Osteoblast (primary cell): Measurements from ENCODE around the gene ADCY7. TPM values are rescaled to one million over a fixed set of nuclear protein-coding genes. Genes with fewer than 3 reads are reported as not detected.

ENCODE experiments used
- DNase-seq: peaks from one replicate; pipeline ENCODE4 v3.0.0; 2011; ENCODE audit warnings: low spot score, mixed read lengths; ENCODE audit not compliant: insufficient read length; ENCODE audit errors: missing footprints
- H2AFZ ChIP-seq: 2 replicates; pipeline ENCODE4 v1.6.0; 2011; ENCODE audit warnings: mild to moderate bottlenecking, low read length
- H3K27ac ChIP-seq: 2 replicates; pipeline ENCODE4 v1.5.1; 2011; ENCODE audit warnings: mild to moderate bottlenecking, low read depth, low read length, moderate library complexity
- H3K27me3 ChIP-seq: 2 replicates; pipeline ENCODE4 v1.6.0; 2012; ENCODE audit warnings: mild to moderate bottlenecking, control low read depth, inconsistent platforms, low read length, moderate library complexity; ENCODE audit not compliant: insufficient read depth
- H3K36me3 ChIP-seq: 2 replicates; pipeline ENCODE4 v1.5.1; 2011; ENCODE audit warnings: mild to moderate bottlenecking, low read length, control low read depth, moderate library complexity; ENCODE audit not compliant: insufficient read depth
- H3K4me1 ChIP-seq: 2 replicates; pipeline ENCODE4 v1.5.1; 2011; ENCODE audit warnings: mild to moderate bottlenecking, low read length, control low read depth, moderate library complexity; ENCODE audit not compliant: insufficient read depth
- H3K4me2 ChIP-seq: 2 replicates; pipeline ENCODE4 v1.6.0; 2011; ENCODE audit warnings: mild to moderate bottlenecking, low read length; ENCODE audit not compliant: insufficient read depth
- H3K4me3 ChIP-seq: fragments of 200-600 bp; sonication (generic); 3 replicates; pipeline ENCODE4 v1.5.1; 2012; ENCODE audit warnings: mild to moderate bottlenecking, low read length, inconsistent platforms; ENCODE audit not compliant: insufficient read depth
- H3K79me2 ChIP-seq: 2 replicates; pipeline ENCODE4 v1.6.0; 2012; ENCODE audit warnings: mild to moderate bottlenecking, low read length, control low read depth, inconsistent platforms; ENCODE audit not compliant: insufficient read depth
- H3K9me3 ChIP-seq: 2 replicates; pipeline ENCODE4 v1.5.1; 2011; ENCODE audit warnings: low read depth, low read length, control low read depth
- H4K20me1 ChIP-seq: 2 replicates; pipeline ENCODE4 v1.6.0; 2012; ENCODE audit warnings: mild to moderate bottlenecking, low read length, control low read depth; ENCODE audit not compliant: insufficient read depth
- total RNA-seq: library from RNA; depleted of rRNA; stranded (reverse); fragments of >200 nt; gene quantifications from 2 replicates; pipeline ENCODE4 v1.2.3, GENCODE V29; 2012
- TF ChIP-seq, protein P1 (sequence below): IDR thresholded peaks from 2 replicates; pipeline ENCODE4 v1.5.1; 2011; ENCODE audit warnings: mild to moderate bottlenecking, low read depth, low read length, moderate library complexity; ENCODE audit errors: extremely low read depth

ADCY7 gene
- total RNA-seq, 1 donor = 51.0 TPM

DNA sequence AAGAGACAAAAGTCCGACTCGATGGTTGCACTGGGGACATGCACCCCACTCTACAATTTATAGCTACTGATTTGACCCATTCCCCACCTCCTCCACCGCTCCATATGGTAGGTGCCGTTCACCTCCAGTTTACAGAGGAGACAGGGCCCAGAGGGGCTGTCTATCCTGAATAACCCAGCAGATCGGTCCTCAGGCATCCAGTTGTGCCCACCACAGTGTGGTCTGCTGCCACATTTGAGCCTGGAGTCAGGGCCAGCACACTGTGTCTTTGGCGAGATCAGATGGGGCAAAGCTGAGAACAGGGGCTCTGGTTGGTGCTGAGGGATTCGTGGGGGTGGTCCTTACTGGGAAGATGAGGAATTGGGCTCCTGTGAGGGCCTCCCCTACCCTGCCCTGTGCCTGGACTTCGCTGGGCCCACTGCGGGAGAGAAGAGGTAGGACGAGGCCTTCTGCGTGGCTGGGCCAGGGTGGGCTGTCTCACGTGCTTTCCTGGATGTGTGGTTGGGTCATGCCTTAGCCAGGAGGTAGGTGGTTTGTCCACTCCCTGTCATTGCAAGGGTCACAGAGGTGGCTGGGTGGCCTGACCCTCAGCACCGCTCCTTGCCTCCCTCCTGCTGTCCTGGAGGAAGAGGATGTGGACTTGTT, 2.8 kb downstream of the ADCY7 start:
- TF ChIP-seq, protein P1, sequence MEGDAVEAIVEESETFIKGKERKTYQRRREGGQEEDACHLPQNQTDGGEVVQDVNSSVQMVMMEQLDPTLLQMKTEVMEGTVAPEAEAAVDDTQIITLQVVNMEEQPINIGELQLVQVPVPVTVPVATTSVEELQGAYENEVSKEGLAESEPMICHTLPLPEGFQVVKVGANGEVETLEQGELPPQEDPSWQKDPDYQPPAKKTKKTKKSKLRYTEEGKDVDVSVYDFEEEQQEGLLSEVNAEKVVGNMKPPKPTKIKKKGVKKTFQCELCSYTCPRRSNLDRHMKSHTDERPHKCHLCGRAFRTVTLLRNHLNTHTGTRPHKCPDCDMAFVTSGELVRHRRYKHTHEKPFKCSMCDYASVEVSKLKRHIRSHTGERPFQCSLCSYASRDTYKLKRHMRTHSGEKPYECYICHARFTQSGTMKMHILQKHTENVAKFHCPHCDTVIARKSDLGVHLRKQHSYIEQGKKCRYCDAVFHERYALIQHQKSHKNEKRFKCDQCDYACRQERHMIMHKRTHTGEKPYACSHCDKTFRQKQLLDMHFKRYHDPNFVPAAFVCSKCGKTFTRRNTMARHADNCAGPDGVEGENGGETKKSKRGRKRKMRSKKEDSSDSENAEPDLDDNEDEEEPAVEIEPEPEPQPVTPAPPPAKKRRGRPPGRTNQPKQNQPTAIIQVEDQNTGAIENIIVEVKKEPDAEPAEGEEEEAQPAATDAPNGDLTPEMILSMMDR = no peak
- Histone ChIP-seq H3K4me1 (peaks cover 21% of the 10 kb centered on the region), H3K4me2 (no peak overlapping the region), H3K27me3 (no peaks in the 10 kb centered on the region), H3K27ac (no peak overlapping the region), H3K9me3 (no peaks in the 10 kb centered on the region), H3K4me3 (no peak overlapping the region), H3K79me2 (peaks cover 71% of the 10 kb centered on the region), H3K36me3 (no peaks in the 10 kb centered on the region), H2AFZ (no peak overlapping the region), H4K20me1 (peaks cover 33% of the 10 kb centered on the region)
- DNase-seq = peak; percentile 26

DNA sequence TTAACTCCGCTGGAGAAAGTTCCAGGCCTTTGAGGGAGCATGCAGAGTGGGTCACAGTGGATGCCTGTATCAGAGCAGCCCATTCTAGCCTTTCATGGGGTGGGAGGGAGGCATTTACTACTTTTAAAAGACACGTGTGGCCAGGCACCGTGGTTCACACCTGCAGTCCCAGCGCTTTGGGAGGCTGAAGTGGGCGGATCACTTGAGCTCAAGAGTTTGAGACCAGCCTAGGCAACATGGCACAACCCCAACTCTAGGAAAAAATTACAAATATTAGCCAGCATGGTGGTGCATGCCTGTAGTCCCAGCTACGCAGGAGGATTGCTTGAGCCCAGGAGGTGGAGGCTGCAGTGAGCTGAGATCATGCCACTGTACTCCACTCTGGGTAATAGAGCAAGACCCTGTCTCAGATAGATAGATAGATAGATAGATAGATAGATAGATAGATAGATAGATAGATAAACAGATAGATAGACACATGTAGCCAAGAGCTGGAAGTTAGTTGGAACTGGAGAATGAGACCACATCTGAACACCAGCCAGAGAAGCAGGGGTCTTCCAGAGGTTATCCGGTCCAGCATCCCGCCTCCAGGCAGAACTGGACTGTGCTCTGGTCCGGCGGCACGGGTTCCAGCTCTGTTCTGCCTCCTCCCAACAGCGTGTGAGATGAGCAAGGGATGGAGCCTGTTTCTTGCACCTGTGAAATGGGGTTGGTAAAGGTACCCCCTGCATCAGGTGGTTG, 3.6 kb downstream of the ADCY7 start:
- H3K4me1 ChIP-seq = peaks cover 19% of the 10 kb centered on the region
- no peak overlapping the region for H3K4me3 ChIP-seq
- TF ChIP-seq, protein P1 = no peak
- no peak overlapping the region for H3K27ac ChIP-seq
- H3K4me2 ChIP-seq = no peak overlapping the region
- no peaks in the 10 kb centered on the region for H3K27me3 ChIP-seq
- peaks cover 37% of the 10 kb centered on the region for H4K20me1 ChIP-seq
- no peak overlapping the region for H2AFZ ChIP-seq
- no peaks in the 10 kb centered on the region for H3K36me3 ChIP-seq
- H3K79me2 ChIP-seq = peaks cover 75% of the 10 kb centered on the region
- DNase-seq = peak; percentile 13
- no peaks in the 10 kb centered on the region for H3K9me3 ChIP-seq

DNA sequence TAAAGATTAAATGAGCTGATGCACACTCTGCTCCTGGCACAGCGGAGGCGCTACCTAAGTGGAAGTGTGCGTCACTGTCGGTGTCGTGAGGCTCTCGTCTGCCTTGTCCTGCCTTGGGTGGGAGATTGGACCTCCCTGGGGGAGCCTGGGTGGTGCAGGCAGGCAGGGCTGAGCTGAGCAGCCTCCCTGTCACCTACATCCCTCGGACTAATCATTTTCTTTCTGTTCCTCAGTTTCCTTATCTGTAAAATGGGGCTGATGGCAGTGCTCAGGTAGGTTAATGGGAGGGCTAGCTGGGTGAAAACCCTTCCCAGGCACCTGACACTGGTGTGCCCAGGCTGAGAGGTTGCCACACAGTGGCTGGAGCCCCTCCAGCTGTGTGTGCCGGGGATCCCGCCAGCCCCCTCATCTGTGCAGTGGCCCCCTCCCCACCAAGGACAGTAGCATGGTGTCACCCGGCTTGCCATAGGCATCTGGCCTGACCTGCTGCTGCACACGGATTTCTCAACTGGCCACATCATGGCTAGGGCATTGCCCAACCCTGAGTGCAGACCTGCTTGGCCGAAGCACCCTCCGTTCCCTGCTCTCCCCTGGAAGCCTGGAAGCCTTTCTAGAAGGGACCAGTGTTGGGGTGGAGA, 4.3 kb downstream of the ADCY7 start:
- H3K36me3 ChIP-seq = no peaks in the 10 kb centered on the region
- peak; percentile 58 for DNase-seq
- H3K9me3 ChIP-seq = no peaks in the 10 kb centered on the region
- H3K4me1 ChIP-seq = peaks cover 14% of the 10 kb centered on the region
- no peak overlapping the region for H3K4me2 ChIP-seq
- TF ChIP-seq, protein P1 = no peak
- no peak overlapping the region for H3K27ac ChIP-seq
- H3K27me3 ChIP-seq = no peaks in the 10 kb centered on the region
- peaks cover 77% of the 10 kb centered on the region for H3K79me2 ChIP-seq
- H3K4me3 ChIP-seq = no peak overlapping the region
- peaks cover 44% of the 10 kb centered on the region for H4K20me1 ChIP-seq
- H2AFZ ChIP-seq = no peak overlapping the region
